NCI-H526 (cell line): ENCODE results near the gene MTHFD2.
"Not testable (repeated sequence)": the region's sequence is repeated elsewhere in the genome, so short reads cannot be mapped to it uniquely, and the experiment has no call there.

Source experiments
- DNase-seq, 2 experiments: peaks; one replicate each; lab custom pipeline; 2025; lab: John Stamatoyannopoulos, UW

MTHFD2 gene

GRCh38 chr2:74229865-74230264 lies 31.4 kb downstream of the MTHFD2 start:
- DNase-seq = not testable (repeated sequence)

- no peak for DNase-seq
Measured at GRCh38 chr2:74232426-74232825, 34.0 kb downstream of the MTHFD2 start.

- no peak for DNase-seq
Measured at GRCh38 chr2:74233648-74234047, 35.2 kb downstream of the MTHFD2 start.

- no peak for DNase-seq
Measured at GRCh38 chr2:74235041-74235440, 36.6 kb downstream of the MTHFD2 start.

- DNase-seq = no peak
Measured at GRCh38 chr2:74238879-74239278, 40.5 kb downstream of the MTHFD2 start.

- DNase-seq = no peak
Measured at GRCh38 chr2:74239346-74239745, 40.9 kb downstream of the MTHFD2 start.

- DNase-seq = no peak
Measured at GRCh38 chr2:74242354-74243071, 44.1 kb downstream of the MTHFD2 start.

GRCh38 chr2:74244286-74244685 lies 45.9 kb downstream of the MTHFD2 start:
- DNase-seq = no peak

GRCh38 chr2:74246496-74247195 lies 48.2 kb downstream of the MTHFD2 start:
- no peak for DNase-seq

GRCh38 chr2:74249406-74250122 lies 51.1 kb downstream of the MTHFD2 start:
- no peak for DNase-seq

GRCh38 chr2:74250189-74250631 lies 51.8 kb downstream of the MTHFD2 start:
- DNase-seq = peak; percentile 3 to 62

- DNase-seq = no peak
Measured at GRCh38 chr2:74252036-74252435, 53.6 kb downstream of the MTHFD2 start.

GRCh38 chr2:74252862-74253261 lies 54.4 kb downstream of the MTHFD2 start:
- no peak for DNase-seq

GRCh38 chr2:74253306-74253970 lies 55.0 kb downstream of the MTHFD2 start:
- DNase-seq = no peak

GRCh38 chr2:74253971-74254310 lies 55.5 kb downstream of the MTHFD2 start:
- DNase-seq = no peak

GRCh38 chr2:74255660-74256213 lies 57.3 kb downstream of the MTHFD2 start:
- DNase-seq = no peak

GRCh38 chr2:74259191-74259590 lies 60.8 kb downstream of the MTHFD2 start:
- no peak for DNase-seq

GRCh38 chr2:74259733-74260132 lies 61.3 kb downstream of the MTHFD2 start:
- DNase-seq = no peak

GRCh38 chr2:74260495-74260894 lies 62.1 kb downstream of the MTHFD2 start:
- DNase-seq = no peak

GRCh38 chr2:74261204-74261864 lies 62.9 kb downstream of the MTHFD2 start:
- DNase-seq = peak; percentile 63 to 72

- no peak for DNase-seq
Measured at GRCh38 chr2:74262681-74263080, 64.3 kb downstream of the MTHFD2 start.

- DNase-seq = no peak
Measured at GRCh38 chr2:74264281-74264680, 65.9 kb downstream of the MTHFD2 start.
